Measurements from ENCODE around the gene UBL4A. TPM values are rescaled to one million over a fixed set of nuclear protein-coding genes. Genes with fewer than 3 reads are reported as not detected.

UBL4A gene
- total RNA-seq, 4 donors from 2014 or later, result 32.9 to 63.4 (median 41.3) TPM

- Histone ChIP-seq H3K36me3 (peaks cover 3 to 7% of the 10 kb centered on the region in 2 donors), H3K4me1 (peaks cover 6% of the 10 kb centered on the region in 2 donors), H3K27ac (no peak overlapping the region), H3K9me3 (no peaks in the 10 kb centered on the region), H3K27me3 (no peaks in the 10 kb centered on the region), H3K4me3 (replicated peaks in 1 of 3) (no peak overlapping the region)
- WGBS, 2 donors, result 80% methylated on average over 1 of the region's 7 CpGs; no CpG with 5 or more reads in 1 of the 2 donors
- DNase-seq, result no peak
- no peak for TF ChIP-seq CTCF (IDR thresholded peaks at IDR 0.05)
- TF ChIP-seq POLR2A (IDR thresholded peaks at IDR 0.05), result no peak
- intact Hi-C loops (cut with DNase I), result loop anchor here (5.0 kb wide), 1 partner anchor 53 kb away; the partner anchor contains the start of gene UBL4A
Measured at GRCh38 chrX:154434394-154435168, 51.8 kb downstream of the UBL4A start.

Small RNAs within 50 kb of the gene (microRNA-seq; reads per million reads assigned to microRNA genes)
- gene MIR6858, result not detected

Small RNAs within 50 kb of the gene (small RNA-seq; reads per million reads assigned to genes)
- gene MIR6858 (not detected), gene RN7SL697P (not detected)

Other genes with a start within 250 kb of the UBL4A start
- gene OPN1MW3, start 229.0 kb downstream of the UBL4A start, total RNA-seq, result not detected
- not detected for gene TEX28, start 191.5 kb downstream of the UBL4A start, total RNA-seq
- gene TKTL1, start 190.8 kb downstream of the UBL4A start, total RNA-seq, result under 1 TPM in 2 of 4 donors, not detected in 2; 0.54 to 0.89 TPM
- gene FLNA, start 112.0 kb downstream of the UBL4A start, total RNA-seq, result 100 to 1,000 TPM; 143 to 553 (median 291) TPM
- 10 to 100 TPM; 36.5 to 71.6 (median 57.2) TPM for gene EMD, start 107.3 kb downstream of the UBL4A start, total RNA-seq
- 1,000 to 10,000 TPM; 1,199 to 6,548 (median 3,258) TPM for gene RPL10, start 88.2 kb downstream of the UBL4A start, total RNA-seq
- 10 to 100 TPM; 40.7 to 92.9 (median 61.6) TPM for gene DNASE1L1, start 77.4 kb downstream of the UBL4A start, total RNA-seq
- gene TAFAZZIN, start 75.1 kb downstream of the UBL4A start, total RNA-seq, result 10 to 100 TPM; 41.1 to 75.9 (median 59.0) TPM
- 100 to 1,000 TPM in 1 of 4 donors, 10 to 100 TPM in 3; 69.0 to 172 (median 84.4) TPM for gene ATP6AP1, start 57.9 kb downstream of the UBL4A start, total RNA-seq
- 10 to 100 TPM; 59.7 to 86.2 (median 78.1) TPM for gene GDI1, start 49.5 kb downstream of the UBL4A start, total RNA-seq
- gene FAM50A, start 42.5 kb downstream of the UBL4A start, total RNA-seq, result 10 to 100 TPM; 39.9 to 76.3 (median 47.4) TPM
- gene PLXNA3, start 28.3 kb downstream of the UBL4A start, total RNA-seq, result 10 to 100 TPM in 2 of 4 donors, 1 to 10 TPM in 2; 3.9 to 20.7 (median 14.1) TPM
- gene LAGE3, start 7.3 kb downstream of the UBL4A start, total RNA-seq, result 10 to 100 TPM; 10.2 to 18.9 (median 12.6) TPM
- gene SLC10A3, start 4.0 kb upstream of the UBL4A start, total RNA-seq, result 10 to 100 TPM; 21.9 to 40.6 (median 29.3) TPM
- gene FAM3A, start 29.6 kb upstream of the UBL4A start, total RNA-seq, result 10 to 100 TPM; 56.3 to 67.7 (median 65.3) TPM
- 100 to 1,000 TPM in 2 of 4 donors, 10 to 100 TPM in 2; 47.2 to 288 (median 158) TPM for gene G6PD, start 60.2 kb upstream of the UBL4A start, total RNA-seq
- 10 to 100 TPM; 14.4 to 24.3 (median 16.8) TPM for gene IKBKG, start 61.0 kb upstream of the UBL4A start, total RNA-seq
- not detected for gene CTAG1A, start 98.5 kb upstream of the UBL4A start, total RNA-seq
- not detected for gene CTAG1B, start 132.7 kb upstream of the UBL4A start, total RNA-seq
- not detected for gene CTAG2, start 167.0 kb upstream of the UBL4A start, total RNA-seq

Data from thyroid gland (tissue), 4 donors.